H9 (cell line): ENCODE results near the gene CD68. TPM values are rescaled to one million over a fixed set of nuclear protein-coding genes. Genes with fewer than 3 reads are reported as not detected.
A peak's percentile ranks its signal among the peaks of the same experiment; 100 is the strongest.

Experiments
- DNase-seq: peaks from one replicate; pipeline ENCODE4 v3.0.0-alpha.2; 2017
- H2AFZ ChIP-seq: one replicate; pipeline ENCODE4 v1.6.1; 2013; ENCODE audit warnings: mild to moderate bottlenecking, low read length, control low read depth, moderate library complexity
- H2AK5ac ChIP-seq: 2 replicates; pipeline ENCODE4 v1.6.1; 2013; ENCODE audit warnings: low read length, control low read depth, mixed read lengths; ENCODE audit not compliant: insufficient read length
- H2BK120ac ChIP-seq: one replicate; pipeline ENCODE4 v1.6.1; 2013; ENCODE audit warnings: low read depth, mild to moderate bottlenecking, low read length, control low read depth, inconsistent platforms; ENCODE audit not compliant: poor library complexity, severe bottlenecking
- H2BK12ac ChIP-seq: 2 replicates; pipeline ENCODE4 v1.6.1; 2013; ENCODE audit warnings: low read length, control low read depth, mixed read lengths, low read depth; ENCODE audit not compliant: insufficient read length
- H2BK15ac ChIP-seq: 2 replicates; pipeline ENCODE4 v1.6.1; 2013; ENCODE audit warnings: low read depth, low read length, control low read depth
- H2BK20ac ChIP-seq: one replicate; pipeline ENCODE4 v1.6.1; 2013; ENCODE audit warnings: low read depth, mild to moderate bottlenecking, low read length, control low read depth, inconsistent platforms; ENCODE audit not compliant: poor library complexity, severe bottlenecking
- H2BK5ac ChIP-seq: 2 replicates; pipeline ENCODE4 v1.6.1; 2013; ENCODE audit warnings: low read length, control low read depth, mixed read lengths; ENCODE audit not compliant: insufficient read length
- H3K14ac ChIP-seq: 2 replicates; pipeline ENCODE4 v1.6.1; 2013; ENCODE audit warnings: low read length, control low read depth; ENCODE audit not compliant: insufficient read depth
- H3K18ac ChIP-seq: 2 replicates; pipeline ENCODE4 v1.6.1; 2013; ENCODE audit warnings: low read depth, mild to moderate bottlenecking, mixed read lengths, low read length, control low read depth; ENCODE audit not compliant: insufficient read length
- H3K23ac ChIP-seq: 2 replicates; pipeline ENCODE4 v1.6.1; 2013; ENCODE audit warnings: low read length, control low read depth, mixed read lengths, low read depth; ENCODE audit not compliant: insufficient read length
- H3K23me2 ChIP-seq: 2 replicates; pipeline ENCODE4 v1.6.1; 2013; ENCODE audit warnings: low read depth, mild to moderate bottlenecking, mixed read lengths, low read length, control low read depth; ENCODE audit not compliant: insufficient read length, poor library complexity, severe bottlenecking
- H3K27ac ChIP-seq: 2 replicates; pipeline ENCODE4 v1.5.1; 2013; ENCODE audit warnings: low read length, control low read depth, mixed read lengths, low read depth; ENCODE audit not compliant: insufficient read length
- H3K27me3 ChIP-seq: 2 replicates; pipeline ENCODE4 v1.6.1; 2013; ENCODE audit warnings: low read length, control low read depth, inconsistent platforms; ENCODE audit not compliant: insufficient read depth
- H3K4ac ChIP-seq: 2 replicates; pipeline ENCODE4 v1.6.1; 2013; ENCODE audit warnings: low read depth, mild to moderate bottlenecking, control low read depth, inconsistent platforms, low read length, moderate library complexity
- H3K4me1 ChIP-seq: 2 replicates; pipeline ENCODE4 v1.6.1; 2013; ENCODE audit warnings: low read length, control low read depth, inconsistent platforms; ENCODE audit not compliant: insufficient read depth
- H3K4me2 ChIP-seq: 2 replicates; pipeline ENCODE4 v1.6.1; 2013; ENCODE audit warnings: low read length, control low read depth, mixed read lengths; ENCODE audit not compliant: insufficient read length, insufficient read depth
- H3K56ac ChIP-seq: 2 replicates; pipeline ENCODE4 v1.6.1; 2013; ENCODE audit warnings: low read depth, mild to moderate bottlenecking, mixed read lengths, low read length, control low read depth; ENCODE audit not compliant: insufficient read length
- H3K79me1 ChIP-seq: 2 replicates; pipeline ENCODE4 v1.6.1; 2013; ENCODE audit warnings: low read depth, mild to moderate bottlenecking, moderate library complexity, low read length, control low read depth, inconsistent platforms; ENCODE audit not compliant: insufficient read depth, poor library complexity, severe bottlenecking
- H3K79me2 ChIP-seq: 2 replicates; pipeline ENCODE4 v1.6.1; 2013; ENCODE audit warnings: low read length, control low read depth, inconsistent platforms; ENCODE audit not compliant: insufficient read depth
- H3K9ac ChIP-seq: 2 replicates; pipeline ENCODE4 v1.6.1; 2013; ENCODE audit warnings: low read length, control low read depth, mixed read lengths; ENCODE audit not compliant: insufficient read length; ENCODE audit errors: extremely low read depth
- H3K9me3 ChIP-seq: one replicate; pipeline ENCODE4 v1.6.1; 2013; ENCODE audit warnings: low read depth, low read length, inconsistent platforms; ENCODE audit not compliant: control insufficient read depth
- H3T11ph ChIP-seq: one replicate; pipeline ENCODE4 v1.6.1; 2013; ENCODE audit warnings: mild to moderate bottlenecking, low read length, control low read depth, inconsistent platforms
- H4K20me1 ChIP-seq: one replicate; pipeline ENCODE4 v1.6.1; 2013; ENCODE audit not compliant: control insufficient read depth, insufficient read length, insufficient read depth
- H4K5ac ChIP-seq: 2 replicates; pipeline ENCODE4 v1.6.1; 2013; ENCODE audit warnings: low read depth, mild to moderate bottlenecking, mixed read lengths, low read length, control low read depth; ENCODE audit not compliant: insufficient read length
- H4K8ac ChIP-seq: replicated peaks from 2 replicates; pipeline ENCODE4 v1.6.1; 2013; ENCODE audit warnings: low read length, control low read depth, mixed read lengths, low read depth; ENCODE audit not compliant: insufficient read length
- H4K91ac ChIP-seq: 2 replicates; pipeline ENCODE4 v1.6.1; 2013; ENCODE audit warnings: low read depth, mild to moderate bottlenecking, moderate library complexity, mixed read lengths, low read length, control low read depth; ENCODE audit not compliant: insufficient read length
- H3K27ac Mint-ChIP-seq, 3 experiments: 2 replicates in 2 of 3; 3 replicates in 1 of 3; pipeline ENCODE4 v1.8.0; 2020 to 2021; ENCODE audit warnings: mixed read lengths in 3 of 3, mild to moderate bottlenecking in 1 of 3, moderate library complexity in 1 of 3
- H3K27me3 Mint-ChIP-seq: 2 replicates; pipeline ENCODE4 v1.8.0; 2021; ENCODE audit warnings: low read depth, mild to moderate bottlenecking, moderate library complexity, mixed read lengths
- H3K36me3 Mint-ChIP-seq, 3 experiments: 2 replicates in 2 of 3; 3 replicates in 1 of 3; pipeline ENCODE4 v1.8.0; 2020 to 2021; ENCODE audit warnings: low read depth in 3 of 3, mixed read lengths in 3 of 3; ENCODE audit not compliant: insufficient read depth in 1 of 3
- H3K4me1 Mint-ChIP-seq, 2 experiments: 2 replicates each; pipeline ENCODE4 v1.8.0; 2020; ENCODE audit warnings: mixed read lengths in 2 of 2
- H3K4me3 Mint-ChIP-seq, 2 experiments: 2 replicates in 1 of 2; 3 replicates in 1 of 2; pipeline ENCODE4 v1.8.0; 2020 to 2021; ENCODE audit warnings: mild to moderate bottlenecking in 2 of 2, mixed read lengths in 2 of 2, moderate library complexity in 1 of 2
- H3K9me3 Mint-ChIP-seq, 2 experiments: 2 replicates in 1 of 2; 3 replicates in 1 of 2; pipeline ENCODE4 v1.8.0; 2020; ENCODE audit warnings: mild to moderate bottlenecking in 2 of 2, mixed read lengths in 2 of 2, moderate library complexity in 1 of 2
- WGBS: extraction: QIAGEN DNeasy Blood & Tissue Kit; methylation state at CpG from one replicate; pipeline ENCODE4 v1.1.7; 2013; ENCODE audit warnings: missing lambda C conversion rate, low lambda C conversion rate, mixed read lengths; ENCODE audit not compliant: insufficient read length; ENCODE audit errors: extremely low coverage; 5-methylcytosine and 5-hydroxymethylcytosine counted together
- total RNA-seq: library from RNA; stranded (reverse); gene quantifications from 2 replicates; pipeline ENCODE4 v1.2.1, GENCODE V29; 2021
- TF ChIP-seq, protein P1 (sequence below): fragments of 200-600 bp; sonication (generic); conservative IDR thresholded peaks from 3 replicates; pipeline ENCODE4 v1.8.0; 2021; ENCODE audit warnings: antibody characterized with exemption, mild to moderate bottlenecking

The CD68 gene
- total RNA-seq, 1 experiment from 2014 or later = 0.42 TPM

- Histone ChIP-seq H3K79me1 (no peaks in the 10 kb centered on the region), H2BK15ac (no peak overlapping the region), H3K4me2 (no peak overlapping the region), H3T11ph (no peak overlapping the region), H3K23me2 (peaks cover 7% of the 10 kb centered on the region), H2BK12ac (no peak overlapping the region), H2BK5ac (no peak overlapping the region), H4K5ac (no peak overlapping the region), H2BK120ac (no peak overlapping the region), H2AK5ac (no peak overlapping the region), H3K79me2 (peaks cover 9% of the 10 kb centered on the region; the same call in 1 of the 2 replicates), H2BK20ac (no peak overlapping the region), H2AFZ (no peak overlapping the region), H4K20me1 (no peaks in the 10 kb centered on the region), H3K27ac (no peak overlapping the region), H3K4ac (no peak overlapping the region), H3K9me3 (no peaks in the 10 kb centered on the region), H4K91ac (no peak overlapping the region), H3K27me3 (no peaks in the 10 kb centered on the region), H3K18ac (no peak overlapping the region), H3K23ac (no peak overlapping the region), H3K56ac (no peak overlapping the region), H4K8ac (no peak overlapping the region), H3K4me1 (peaks cover 5% of the 10 kb centered on the region), H3K14ac (no peak overlapping the region), H3K9ac (no peak overlapping the region)
- Mint-ChIP-seq H3K27me3 (no peaks in the 10 kb centered on the region), H3K4me3 (peak overlapping the region in 1 of 2 experiments; percentile 89; a peak in 3 of 5 replicates), H3K4me1 (peaks cover 22 to 23% of the 10 kb centered on the region in 2 experiments), H3K36me3 (peaks cover 6 to 20% (median 14%) of the 10 kb centered on the region in 3 experiments; a peak in 6 of 7 replicates), H3K27ac (no peak overlapping the region), H3K9me3 (no peaks in the 10 kb centered on the region)
- TF ChIP-seq, protein P1, sequence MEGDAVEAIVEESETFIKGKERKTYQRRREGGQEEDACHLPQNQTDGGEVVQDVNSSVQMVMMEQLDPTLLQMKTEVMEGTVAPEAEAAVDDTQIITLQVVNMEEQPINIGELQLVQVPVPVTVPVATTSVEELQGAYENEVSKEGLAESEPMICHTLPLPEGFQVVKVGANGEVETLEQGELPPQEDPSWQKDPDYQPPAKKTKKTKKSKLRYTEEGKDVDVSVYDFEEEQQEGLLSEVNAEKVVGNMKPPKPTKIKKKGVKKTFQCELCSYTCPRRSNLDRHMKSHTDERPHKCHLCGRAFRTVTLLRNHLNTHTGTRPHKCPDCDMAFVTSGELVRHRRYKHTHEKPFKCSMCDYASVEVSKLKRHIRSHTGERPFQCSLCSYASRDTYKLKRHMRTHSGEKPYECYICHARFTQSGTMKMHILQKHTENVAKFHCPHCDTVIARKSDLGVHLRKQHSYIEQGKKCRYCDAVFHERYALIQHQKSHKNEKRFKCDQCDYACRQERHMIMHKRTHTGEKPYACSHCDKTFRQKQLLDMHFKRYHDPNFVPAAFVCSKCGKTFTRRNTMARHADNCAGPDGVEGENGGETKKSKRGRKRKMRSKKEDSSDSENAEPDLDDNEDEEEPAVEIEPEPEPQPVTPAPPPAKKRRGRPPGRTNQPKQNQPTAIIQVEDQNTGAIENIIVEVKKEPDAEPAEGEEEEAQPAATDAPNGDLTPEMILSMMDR = no peak
- DNase-seq = no peak
- no CpG with 5 or more reads among the region's 1 CpG for WGBS
These were observed 32.8 kb downstream of the CD68 start for GRCh38 chr17:7612294-7612640.
